IMR-90 (cell line): ENCODE results near the gene AIMP1. TPM values are rescaled to one million over a fixed set of nuclear protein-coding genes. Genes with fewer than 3 reads are reported as not detected.
A peak's percentile ranks its signal among the peaks of the same experiment; 100 is the strongest.

ENCODE experiments used
- ATAC-seq: fragments of 200-7000 bp; cut with Tn5 transposase; 2 replicates; pipeline ENCODE4 v1.9.1; 2020; ENCODE audit warnings: low read depth, mild to moderate bottlenecking, moderate library complexity
- BruUV-seq: library from RNA; stranded (reverse); fragments of 400-500 nt; replicated peaks from 2 replicates; lab custom pipeline; 2021; lab: Mats Ljungman, UMichigan
- CTCF ChIA-PET: fragments of 300-600 bp; formaldehyde crosslinking; extraction: SDS; loops from one replicate; lab custom pipeline; 2021; ENCODE audit warnings: antibody characterized with exemption; lab: Yijun Ruan, JAX
- POLR2A ChIA-PET: fragments of 300-600 bp; sonication (Branson Sonifier 250); formaldehyde crosslinking; loops from one replicate; lab custom pipeline; 2022; ENCODE audit warnings: antibody characterized with exemption; ENCODE audit not compliant: unreplicated experiment; lab: Charles Lee
- DNase-seq: peaks from one replicate; pipeline ENCODE4 v3.0.0; 2013
- H2AFZ ChIP-seq: replicated peaks from 2 replicates; pipeline ENCODE3; 2013; ENCODE audit warnings: low read length, mild to moderate bottlenecking; ENCODE audit not compliant: poor library complexity
- H2AK5ac ChIP-seq: 2 replicates; pipeline ENCODE4 v1.6.1; 2013; ENCODE audit warnings: low read depth, low read length, inconsistent platforms
- H2AK9ac ChIP-seq: replicated peaks from 2 replicates; pipeline ENCODE3; 2013; ENCODE audit warnings: mild to moderate bottlenecking, low read depth, low read length, moderate library complexity; ENCODE audit not compliant: poor library complexity
- H2BK120ac ChIP-seq: 2 replicates; pipeline ENCODE4 v1.6.1; 2013; ENCODE audit warnings: low read depth, low read length, inconsistent platforms
- H2BK15ac ChIP-seq: 3 replicates; pipeline ENCODE4 v1.6.1; 2013; ENCODE audit warnings: low read depth, low read length, inconsistent platforms
- H2BK20ac ChIP-seq: 2 replicates; pipeline ENCODE4 v1.6.1; 2013; ENCODE audit warnings: low read depth, mild to moderate bottlenecking, inconsistent platforms, low read length, moderate library complexity
- H2BK5ac ChIP-seq: 2 replicates; pipeline ENCODE4 v1.6.1; 2013; ENCODE audit warnings: mild to moderate bottlenecking, low read depth, low read length, inconsistent platforms; ENCODE audit not compliant: poor library complexity, severe bottlenecking
- H3K14ac ChIP-seq: replicated peaks from 2 replicates; pipeline ENCODE4 v1.6.1; 2013; ENCODE audit warnings: low read depth, low read length, inconsistent platforms
- H3K18ac ChIP-seq: 2 replicates; pipeline ENCODE4 v1.6.1; 2013; ENCODE audit warnings: low read depth, low read length, control low read depth
- H3K23ac ChIP-seq: 2 replicates; pipeline ENCODE4 v1.6.1; 2013; ENCODE audit warnings: low read depth, low read length, inconsistent platforms
- H3K27ac ChIP-seq: 2 replicates; pipeline ENCODE4 v1.5.1; 2013; ENCODE audit warnings: mild to moderate bottlenecking, control low read depth, low read length; ENCODE audit not compliant: insufficient read depth
- H3K27me3 ChIP-seq: 2 replicates; pipeline ENCODE4 v1.6.1; 2013; ENCODE audit warnings: low read length; ENCODE audit not compliant: control insufficient read depth, insufficient read depth
- H3K36me3 ChIP-seq: 2 replicates; pipeline ENCODE4 v1.6.1; 2013; ENCODE audit warnings: low read length, mixed read lengths; ENCODE audit not compliant: control insufficient read depth, insufficient read depth
- H3K4ac ChIP-seq: 2 replicates; pipeline ENCODE4 v1.6.1; 2013; ENCODE audit warnings: low read depth, low read length, inconsistent platforms
- H3K4me1 ChIP-seq: 2 replicates; pipeline ENCODE4 v1.6.1; 2013; ENCODE audit warnings: low read length, mixed read lengths; ENCODE audit not compliant: control insufficient read depth, insufficient read depth
- H3K4me2 ChIP-seq: 2 replicates; pipeline ENCODE4 v1.6.1; 2013; ENCODE audit warnings: low read depth, mild to moderate bottlenecking, control low read depth, low read length, moderate library complexity
- H3K4me3 ChIP-seq: 2 replicates; pipeline ENCODE4 v1.5.1; 2013; ENCODE audit warnings: low read depth, mild to moderate bottlenecking, control low read depth, low read length, moderate library complexity; ENCODE audit not compliant: insufficient read depth
- H3K56ac ChIP-seq: 2 replicates; pipeline ENCODE4 v1.6.1; 2013; ENCODE audit warnings: low read length, inconsistent platforms; ENCODE audit not compliant: insufficient read depth; ENCODE audit errors: extremely low read depth
- H3K79me1 ChIP-seq, 2 experiments: 2 replicates each; pipeline ENCODE4 v1.6.1; 2013; ENCODE audit warnings: low read length in 2 of 2, inconsistent platforms in 1 of 2, low read depth in 1 of 2
- H3K9ac ChIP-seq: 2 replicates; pipeline ENCODE4 v1.6.1; 2013; ENCODE audit warnings: low read depth, low read length, control low read depth
- H3K9me1 ChIP-seq: 2 replicates; pipeline ENCODE4 v1.6.1; 2013; ENCODE audit warnings: low read length, inconsistent platforms; ENCODE audit not compliant: insufficient read depth
- H3K9me3 ChIP-seq: 2 replicates; pipeline ENCODE4 v1.6.1; 2013; ENCODE audit warnings: low read length; ENCODE audit not compliant: control insufficient read depth, insufficient read depth
- H4K20me1 ChIP-seq: 2 replicates; pipeline ENCODE4 v1.6.1; 2013; ENCODE audit warnings: low read length, inconsistent platforms; ENCODE audit not compliant: insufficient read depth
- H4K5ac ChIP-seq: 2 replicates; pipeline ENCODE4 v1.6.1; 2013; ENCODE audit warnings: mild to moderate bottlenecking, low read depth, low read length, control low read depth
- H4K8ac ChIP-seq, 2 experiments: 2 replicates each; pipeline ENCODE4 v1.6.1; 2013; ENCODE audit warnings: low read depth in 2 of 2, low read length in 2 of 2, control low read depth in 1 of 2, inconsistent platforms in 1 of 2
- H4K91ac ChIP-seq: 2 replicates; pipeline ENCODE4 v1.6.1; 2013; ENCODE audit warnings: low read depth, low read length, inconsistent platforms; ENCODE audit not compliant: insufficient read depth
- CTCF ChIP-seq: conservative IDR thresholded peaks from 2 replicates; pipeline ENCODE4 v1.5.1; 2012; ENCODE audit warnings: mild to moderate bottlenecking, low read depth, low read length, improper control_type of control experiment
- RAD21 ChIP-seq: IDR thresholded peaks from 2 replicates; pipeline ENCODE4 v1.6.1; 2012; ENCODE audit warnings: low read length, improper control_type of control experiment
- SMC3 ChIP-seq: fragments of 150-350 bp; IDR thresholded peaks from 2 replicates; pipeline ENCODE4 v1.6.1; 2016; ENCODE audit warnings: low read depth, mild to moderate bottlenecking, antibody characterized with exemption, low read length, moderate library complexity
- whole genome bisulfite sequencing, 2 experiments: methylation state at CpG; one replicate each; pipeline versions ENCODE4 v1.1.5 to v1.1.7; 2013; ENCODE audit warnings: missing lambda C conversion rate in 2 of 2; ENCODE audit not compliant: insufficient read length in 1 of 2; ENCODE audit errors: extremely low coverage in 2 of 2; 5-methylcytosine and 5-hydroxymethylcytosine counted together
- dilution Hi-C: fragments of 300-500 bp; cut with HindIII; formaldehyde crosslinking; loops from one replicate; pipeline ENCODE4 v1.14.3; 2018; ENCODE audit warnings: low sequenced_read_pairs; ENCODE audit not compliant: unreplicated experiment
- in situ Hi-C: fragments of 300-500 bp; cut with MboI; formaldehyde crosslinking; loops from 3 replicates; pipeline ENCODE4 v1.14.3; 2019; ENCODE audit warnings: low sequenced_read_pairs, inconsistent platforms, mixed read lengths
- intact Hi-C: fragments of 100-400 bp; cut with micrococcal nuclease; formaldehyde crosslinking; loops from 2 replicates; pipeline ENCODE4 v1.10.0; 2022
- polyA plus RNA-seq, 3 experiments: library from polyadenylated mRNA; depleted of rRNA; stranded (reverse); fragments of >200 nt; gene quantifications; 2 replicates each; pipeline ENCODE4 v1.2.3, GENCODE V29; 2012; ENCODE audit warnings: low replicate concordance in 1 of 3
- total RNA-seq: library from RNA; depleted of rRNA; stranded (reverse); fragments of >200 nt; gene quantifications from 2 replicates; pipeline ENCODE4 v1.2.3, GENCODE V29; 2012
- TF ChIP-seq, protein P1 (sequence below): fragments of 150-350 bp; IDR thresholded peaks from 2 replicates; pipeline ENCODE4 v1.6.1; 2017; ENCODE audit warnings: mild to moderate bottlenecking, antibody characterized with exemption, low read length, low read depth

Gene AIMP1
- total and polyA plus RNA-seq, 2 of the 4 experiments (the other 2 are of a cell fraction), result 11.8 to 21.4 TPM

GRCh38 chr4:106369456-106370060, 53.2 kb downstream of the AIMP1 start:
- BruUV-seq, result no TSS peak
- Histone ChIP-seq H4K8ac (no peak overlapping the region), H3K4me1 (peaks cover 3% of the 10 kb centered on the region), H3K27ac (no peak overlapping the region), H2AK9ac (no peak overlapping the region), H3K23ac (no peak overlapping the region), H3K9me3 (no peaks in the 10 kb centered on the region), H2AFZ (no peak overlapping the region), H4K91ac (no peak overlapping the region), H3K14ac (no peak overlapping the region), H3K18ac (no peak overlapping the region), H2BK20ac (no peak overlapping the region), H2AK5ac (no peak overlapping the region), H3K9me1 (0 out of 2 replicates have a peak, but pooled peaks cover 3% of the 10 kb centered on the region), H3K56ac (no peak overlapping the region), H3K27me3 (no peaks in the 10 kb centered on the region; the same call in 1 of the 2 replicates), H4K20me1 (peaks cover 3% of the 10 kb centered on the region; the same call in 1 of the 2 replicates), H3K79me1 (no peaks in the 10 kb centered on the region), H3K4ac (no peak overlapping the region), H2BK120ac (no peak overlapping the region), H3K9ac (no peak overlapping the region), H2BK5ac (no peak overlapping the region), H3K4me3 (no peak overlapping the region), H4K5ac (no peak overlapping the region), H3K36me3 (no peaks in the 10 kb centered on the region), H3K4me2 (peak overlapping the region; percentile 46; the same call in 1 of the 2 replicates), H2BK15ac (no peak overlapping the region)
- intact Hi-C loops (loop anchor here (1.0 to 5.0 kb wide), 6 partner anchors 103 to 1297 kb away; no protein-coding TSS in a partner anchor), in situ Hi-C loops (loop anchor here (5.0 kb wide), 2 partner anchors 133 to 528 kb away; no protein-coding TSS in a partner anchor), dilution Hi-C loops (no loop called here)
- TF ChIP-seq SMC3 (peak; percentile 73), RAD21 (peak; percentile 80), CTCF (peak; percentile 83)
- TF ChIP-seq, protein P1, sequence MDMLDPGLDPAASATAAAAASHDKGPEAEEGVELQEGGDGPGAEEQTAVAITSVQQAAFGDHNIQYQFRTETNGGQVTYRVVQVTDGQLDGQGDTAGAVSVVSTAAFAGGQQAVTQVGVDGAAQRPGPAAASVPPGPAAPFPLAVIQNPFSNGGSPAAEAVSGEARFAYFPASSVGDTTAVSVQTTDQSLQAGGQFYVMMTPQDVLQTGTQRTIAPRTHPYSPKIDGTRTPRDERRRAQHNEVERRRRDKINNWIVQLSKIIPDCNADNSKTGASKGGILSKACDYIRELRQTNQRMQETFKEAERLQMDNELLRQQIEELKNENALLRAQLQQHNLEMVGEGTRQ, result no peak
- no CpG with 5 or more reads among the region's 6 CpGs for WGBS, 2 experiments
- DNase-seq (peak; percentile 86), ATAC-seq (peak; percentile 56)
- POLR2A ChIA-PET, result no interaction called here
- CTCF ChIA-PET, result interaction anchor here (0.8 to 2.0 kb wide), 6 partner anchors 14 to 529 kb away, joined by 3 to 7 read pairs (median 3); no protein-coding TSS in a partner anchor
